A673 (cell line): ENCODE measurements around the gene FAM169A. TPM values are rescaled to one million over a fixed set of nuclear protein-coding genes. Genes with fewer than 3 reads are reported as not detected.
A peak's percentile ranks its signal among the peaks of the same experiment; 100 is the strongest.

Source experiments
- BruUV-seq: library from RNA; stranded (reverse); fragments of 400-500 nt; replicated peaks from 2 replicates; lab custom pipeline; 2021; lab: Mats Ljungman, UMichigan
- CTCF ChIA-PET: fragments of 300-600 bp; sonication (Branson Sonifier 250); formaldehyde crosslinking; loops from one replicate; lab custom pipeline; 2022; ENCODE audit warnings: antibody characterized with exemption; lab: Charles Lee
- POLR2A ChIA-PET: fragments of 300-600 bp; sonication (Branson Sonifier 250); formaldehyde crosslinking; loops from one replicate; lab custom pipeline; 2022; ENCODE audit warnings: antibody characterized with exemption; ENCODE audit not compliant: low non-redundant PET; lab: Charles Lee
- DNase-seq: peaks from one replicate; pipeline ENCODE4 v3.0.0-alpha.2; 2015; ENCODE audit warnings: low spot score
- H3K27ac ChIP-seq: fragments of 200-600 bp; sonication (generic); 2 replicates; pipeline ENCODE4 v1.5.1; 2016; ENCODE audit warnings: mixed run types, low read depth, mild to moderate bottlenecking, mixed read lengths, antibody characterized with exemption, low read length; ENCODE audit not compliant: poor library complexity, severe bottlenecking
- H3K27me3 ChIP-seq: fragments of 200-600 bp; sonication (generic); replicated peaks from 2 replicates; pipeline ENCODE4 v1.6.1; 2017; ENCODE audit warnings: mixed run types, low read depth, mild to moderate bottlenecking, mixed read lengths, antibody characterized with exemption, low read length; ENCODE audit not compliant: insufficient read depth, poor library complexity
- H3K36me3 ChIP-seq: fragments of 200-600 bp; sonication (generic); 2 replicates; pipeline ENCODE4 v1.6.1; 2016; ENCODE audit warnings: mixed run types, mild to moderate bottlenecking, mixed read lengths, antibody characterized with exemption, low read length; ENCODE audit not compliant: insufficient read depth, poor library complexity, severe bottlenecking
- H3K4me1 ChIP-seq: fragments of 200-600 bp; sonication (generic); 2 replicates; pipeline ENCODE4 v1.6.1; 2017; ENCODE audit warnings: mixed run types, mild to moderate bottlenecking, mixed read lengths, antibody characterized with exemption, low read length; ENCODE audit not compliant: insufficient read depth, poor library complexity, severe bottlenecking
- H3K4me3 ChIP-seq: fragments of 200-600 bp; sonication (generic); 2 replicates; pipeline ENCODE4 v1.5.1; 2016; ENCODE audit warnings: low read depth, mixed run types, mild to moderate bottlenecking, mixed read lengths, low read length; ENCODE audit not compliant: poor library complexity, severe bottlenecking
- H3K9me3 ChIP-seq: fragments of 200-600 bp; sonication (generic); 2 replicates; pipeline ENCODE4 v1.6.1; 2016; ENCODE audit warnings: mixed run types, low read depth, mild to moderate bottlenecking, mixed read lengths, antibody characterized with exemption, low read length; ENCODE audit not compliant: poor library complexity, severe bottlenecking
- EZH2 ChIP-seq: fragments of 200-600 bp; sonication (generic); IDR thresholded peaks from 2 replicates; pipeline ENCODE4 v1.6.1; 2017; ENCODE audit warnings: borderline replicate concordance, low read depth, mild to moderate bottlenecking, mixed read lengths, antibody characterized with exemption, low read length; ENCODE audit not compliant: poor library complexity, severe bottlenecking
- intact Hi-C: fragments of 100-400 bp; cut with micrococcal nuclease; formaldehyde crosslinking; loops from one replicate; pipeline ENCODE4 v1.10.0; 2022; ENCODE audit not compliant: unreplicated experiment
- total RNA-seq: library from RNA; stranded (reverse); gene quantifications from 2 replicates; pipeline ENCODE4 v1.2.3, GENCODE V29; 2021
- TF ChIP-seq, protein P1 (sequence below): fragments of 300-800, 200-600 bp; sonication (generic); conservative IDR thresholded peaks from 2 replicates; pipeline ENCODE4 v1.5.1; 2017; ENCODE audit warnings: low read depth, mild to moderate bottlenecking, antibody characterized with exemption, low read length, moderate library complexity, mixed read lengths

Gene FAM169A
- total RNA-seq, 1 experiment from 2014 or later: 10.5 TPM

DNA sequence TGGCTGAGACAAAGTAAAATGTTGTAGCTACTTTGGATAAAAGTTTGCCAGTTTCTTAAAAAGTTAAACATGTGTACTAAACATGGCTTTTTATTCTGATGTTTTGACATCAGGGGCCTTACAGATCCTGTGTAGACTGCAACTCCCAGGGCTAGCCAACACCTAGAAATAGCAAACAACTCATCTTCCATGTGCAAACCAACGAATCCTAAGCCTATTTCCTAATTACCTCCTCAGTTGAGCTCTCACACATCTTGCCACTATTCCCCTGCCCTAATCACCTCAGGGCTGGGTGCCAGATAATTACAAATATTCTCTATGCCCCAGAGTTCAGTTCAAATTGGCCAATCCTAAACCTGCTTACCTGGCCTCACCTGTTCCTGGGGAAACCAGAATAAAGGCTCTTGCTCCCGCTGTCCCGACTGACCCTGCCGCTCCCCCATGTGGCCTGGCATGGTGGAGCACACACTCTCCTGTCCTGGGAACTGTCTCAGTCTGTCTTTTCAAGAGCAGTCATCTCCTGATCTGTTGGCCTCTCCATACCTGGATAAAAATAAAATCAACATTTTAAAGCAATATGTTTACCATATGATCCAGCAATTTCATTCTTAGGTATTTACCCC lies 37.1 kb upstream of the FAM169A start:
- no peaks in the 10 kb centered on the region for H3K9me3 ChIP-seq
- BruUV-seq: no TSS peak
- no peak overlapping the region for H3K4me3 ChIP-seq
- CTCF ChIA-PET: no interaction called here
- no peaks in the 10 kb centered on the region for H3K36me3 ChIP-seq
- H3K27ac ChIP-seq: no peak overlapping the region
- POLR2A ChIA-PET: no interaction called here
- intact Hi-C loops: no loop called here
- no peak for TF ChIP-seq EZH2
- TF ChIP-seq, protein P1, sequence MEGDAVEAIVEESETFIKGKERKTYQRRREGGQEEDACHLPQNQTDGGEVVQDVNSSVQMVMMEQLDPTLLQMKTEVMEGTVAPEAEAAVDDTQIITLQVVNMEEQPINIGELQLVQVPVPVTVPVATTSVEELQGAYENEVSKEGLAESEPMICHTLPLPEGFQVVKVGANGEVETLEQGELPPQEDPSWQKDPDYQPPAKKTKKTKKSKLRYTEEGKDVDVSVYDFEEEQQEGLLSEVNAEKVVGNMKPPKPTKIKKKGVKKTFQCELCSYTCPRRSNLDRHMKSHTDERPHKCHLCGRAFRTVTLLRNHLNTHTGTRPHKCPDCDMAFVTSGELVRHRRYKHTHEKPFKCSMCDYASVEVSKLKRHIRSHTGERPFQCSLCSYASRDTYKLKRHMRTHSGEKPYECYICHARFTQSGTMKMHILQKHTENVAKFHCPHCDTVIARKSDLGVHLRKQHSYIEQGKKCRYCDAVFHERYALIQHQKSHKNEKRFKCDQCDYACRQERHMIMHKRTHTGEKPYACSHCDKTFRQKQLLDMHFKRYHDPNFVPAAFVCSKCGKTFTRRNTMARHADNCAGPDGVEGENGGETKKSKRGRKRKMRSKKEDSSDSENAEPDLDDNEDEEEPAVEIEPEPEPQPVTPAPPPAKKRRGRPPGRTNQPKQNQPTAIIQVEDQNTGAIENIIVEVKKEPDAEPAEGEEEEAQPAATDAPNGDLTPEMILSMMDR: peak; percentile 37
- H3K4me1 ChIP-seq: no peaks in the 10 kb centered on the region
- no peak for DNase-seq
- H3K27me3 ChIP-seq: no peaks in the 10 kb centered on the region

DNA sequence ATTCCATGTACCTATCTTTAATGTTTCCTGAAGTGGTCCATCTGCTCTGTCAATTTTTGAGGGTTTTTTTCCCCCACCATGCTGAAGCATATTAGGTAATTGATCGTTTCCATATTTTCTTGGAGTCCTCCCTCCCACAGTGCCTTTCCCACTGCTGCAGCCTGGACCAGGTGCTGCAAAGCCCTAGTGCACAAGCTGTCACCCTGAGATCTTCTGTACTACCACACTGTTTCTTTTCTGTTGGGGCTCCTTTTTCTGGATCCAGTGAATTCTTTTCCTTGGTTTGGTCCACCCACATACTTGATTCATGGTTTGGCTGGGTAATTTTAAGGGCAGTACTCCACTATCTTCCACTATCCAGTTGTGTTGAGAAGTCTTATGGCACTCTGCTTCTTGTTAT lies 30.9 kb upstream of the FAM169A start:
- no TSS peak for BruUV-seq
- TF ChIP-seq, protein P1: no peak
- TF ChIP-seq EZH2: no peak
- Histone ChIP-seq H3K36me3 (no peaks in the 10 kb centered on the region), H3K4me3 (no peak overlapping the region), H3K27me3 (no peaks in the 10 kb centered on the region), H3K4me1 (no peaks in the 10 kb centered on the region), H3K27ac (no peak overlapping the region), H3K9me3 (no peaks in the 10 kb centered on the region)
- POLR2A ChIA-PET: no interaction called here
- no peak for DNase-seq
- CTCF ChIA-PET: no interaction called here
- intact Hi-C loops: no loop called here

DNA sequence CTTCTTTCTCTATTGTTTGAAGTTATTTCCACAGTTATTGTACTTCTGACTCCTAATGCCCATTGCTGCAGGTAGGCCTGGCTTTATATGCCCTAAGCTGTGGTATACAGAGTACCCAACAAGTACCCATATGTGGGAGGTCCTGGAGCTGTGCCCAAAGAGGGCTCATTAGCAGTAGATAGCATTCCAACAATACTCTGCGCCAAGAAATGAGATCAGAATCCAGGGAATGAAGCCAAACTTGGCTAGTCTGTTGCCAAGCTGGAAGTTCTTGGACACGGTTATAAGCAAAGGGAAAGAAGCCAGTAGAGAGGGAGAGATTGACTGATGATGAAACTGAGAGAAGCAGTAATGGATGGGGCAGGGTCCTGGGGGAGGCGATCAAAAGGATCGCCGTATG lies 29.7 kb upstream of the FAM169A start:
- ChIA-PET POLR2A (no interaction called here), CTCF (no interaction called here)
- Histone ChIP-seq H3K4me3 (no peak overlapping the region), H3K4me1 (no peaks in the 10 kb centered on the region), H3K27ac (no peak overlapping the region), H3K9me3 (no peaks in the 10 kb centered on the region), H3K36me3 (no peaks in the 10 kb centered on the region), H3K27me3 (no peaks in the 10 kb centered on the region)
- intact Hi-C loops: no loop called here
- TF ChIP-seq EZH2: no peak
- TF ChIP-seq, protein P1: no peak
- DNase-seq: peak; percentile 82
- no TSS peak for BruUV-seq
